Activated T-helper 1 cell treated with anti-CD3 and anti-CD28 coated beads, Interleukin-12 subunit alpha, Interleukin-12 subunit beta, Interleukin-2, Interleukin-4 antibody, amounts not matched to agents 30 ng/mL and 10 ng/mL and 1 ng/mL, durations not matched to agents 14 hours and 24 hours and 36 hours (primary cell): ENCODE data around the gene TLR5. TPM values are rescaled to one million over a fixed set of nuclear protein-coding genes. Genes with fewer than 3 reads are reported as not detected.
"Not testable (repeated sequence)": the region's sequence is repeated elsewhere in the genome, so short reads cannot be mapped to it uniquely, and the experiment has no call there.

Experiments
- DNase-seq: peaks from one replicate; pipeline ENCODE4 v3.0.0; 2021; ENCODE audit warnings: low spot score
- H3K27ac Mint-ChIP-seq: one replicate; pipeline ENCODE4 v1.8.0; 2021; ENCODE audit warnings: mild to moderate bottlenecking, mixed read lengths
- H3K27me3 Mint-ChIP-seq: one replicate; pipeline ENCODE4 v1.8.0; 2022; ENCODE audit warnings: mild to moderate bottlenecking, moderate library complexity, mixed read lengths; ENCODE audit not compliant: insufficient read depth
- H3K36me3 Mint-ChIP-seq: one replicate; pipeline ENCODE4 v1.8.0; 2021; ENCODE audit warnings: low read depth, mixed read lengths
- H3K4me1 Mint-ChIP-seq: one replicate; pipeline ENCODE4 v1.8.0; 2021; ENCODE audit warnings: low read depth, mixed read lengths
- H3K4me3 Mint-ChIP-seq: one replicate; pipeline ENCODE4 v1.8.0; 2021; ENCODE audit warnings: mild to moderate bottlenecking, moderate library complexity, mixed read lengths
- H3K9me3 Mint-ChIP-seq: one replicate; pipeline ENCODE4 v1.8.0; 2021; ENCODE audit warnings: mixed read lengths
- intact Hi-C: fragments of 100-400 bp; cut with micrococcal nuclease; formaldehyde crosslinking; loops from one replicate; pipeline ENCODE4 v1.15.1; 2024
- total RNA-seq: library from RNA; stranded (reverse); gene quantifications from 2 replicates; pipeline ENCODE4 v1.2.3, GENCODE V29; 2022

Gene TLR5
- total RNA-seq, 1 donor from 2014 or later = not detected

DNA sequence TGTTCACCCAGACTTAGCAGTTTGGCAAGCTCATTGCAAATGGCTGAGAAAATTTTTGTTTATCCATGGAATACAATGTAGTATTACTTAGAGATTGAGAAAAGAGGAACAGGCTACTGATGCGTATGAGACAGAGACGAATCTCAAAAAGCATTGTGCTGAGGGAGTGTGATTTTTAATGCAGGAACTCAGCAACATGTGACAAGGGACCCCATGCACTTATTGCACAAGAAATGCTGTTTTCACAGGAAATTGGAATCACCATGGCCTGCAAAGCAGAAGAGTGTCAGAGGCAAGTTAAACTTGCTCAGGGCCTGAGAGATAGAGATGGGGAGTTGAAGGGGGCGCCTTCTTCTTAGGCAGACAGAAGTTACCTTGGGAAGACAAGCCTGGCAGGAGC is 32.6 kb upstream of the TLR5 start:
- intact Hi-C loops = no loop called here
- H3K36me3 Mint-ChIP-seq = no peaks in the 10 kb centered on the region
- H3K4me3 Mint-ChIP-seq = no peak overlapping the region
- no peaks in the 10 kb centered on the region for H3K9me3 Mint-ChIP-seq
- H3K27me3 Mint-ChIP-seq = peaks cover 8% of the 10 kb centered on the region
- DNase-seq = no peak
- no peaks in the 10 kb centered on the region for H3K4me1 Mint-ChIP-seq
- H3K27ac Mint-ChIP-seq = no peak overlapping the region

DNA sequence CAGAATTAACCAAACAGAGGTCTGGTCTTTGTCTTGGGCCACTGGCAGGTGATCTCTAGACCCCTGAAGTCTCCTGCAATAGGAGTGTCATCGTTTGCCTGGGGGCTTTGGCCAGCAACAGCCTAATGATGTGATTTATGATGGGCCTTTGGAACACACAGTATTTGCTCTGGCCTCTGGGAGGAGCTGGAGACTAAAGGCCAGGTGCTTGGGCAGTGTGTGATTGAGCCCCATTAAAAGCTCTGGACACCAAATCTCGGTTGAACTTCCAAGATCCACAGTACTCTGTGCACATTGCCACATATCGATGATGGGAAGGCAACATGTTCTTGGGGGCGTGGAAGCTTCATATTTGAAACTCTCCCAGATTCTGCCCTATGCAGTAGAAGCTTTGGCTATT is 32.0 kb upstream of the TLR5 start:
- Mint-ChIP-seq H3K4me1 (no peaks in the 10 kb centered on the region), H3K4me3 (no peak overlapping the region), H3K36me3 (no peaks in the 10 kb centered on the region), H3K27me3 (peaks cover 8% of the 10 kb centered on the region), H3K27ac (no peak overlapping the region), H3K9me3 (no peaks in the 10 kb centered on the region)
- DNase-seq = no peak
- intact Hi-C loops = no loop called here

DNA sequence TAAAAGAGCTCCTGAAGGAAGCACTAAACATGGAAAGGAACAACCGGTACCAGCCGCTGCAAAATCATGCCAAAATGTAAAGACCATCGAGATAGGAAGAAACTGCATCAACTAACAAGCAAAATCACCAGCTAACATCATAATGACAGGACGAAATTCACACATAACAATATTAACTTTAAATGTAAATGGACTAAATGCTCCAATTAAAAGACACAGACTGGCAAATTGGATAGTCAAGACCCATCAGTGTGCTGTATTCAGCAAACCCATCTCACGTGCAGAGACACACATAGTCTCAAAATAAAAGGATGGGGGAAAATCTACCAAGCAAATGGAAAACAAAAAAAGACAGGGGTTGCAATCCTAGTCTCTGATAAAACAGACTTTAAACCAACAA is 26.4 kb upstream of the TLR5 start:
- H3K4me3 Mint-ChIP-seq, DNase-seq, H3K27ac Mint-ChIP-seq, H3K4me1 Mint-ChIP-seq, H3K36me3 Mint-ChIP-seq, intact Hi-C loops, H3K27me3 Mint-ChIP-seq, H3K9me3 Mint-ChIP-seq: not testable (repeated sequence)

DNA sequence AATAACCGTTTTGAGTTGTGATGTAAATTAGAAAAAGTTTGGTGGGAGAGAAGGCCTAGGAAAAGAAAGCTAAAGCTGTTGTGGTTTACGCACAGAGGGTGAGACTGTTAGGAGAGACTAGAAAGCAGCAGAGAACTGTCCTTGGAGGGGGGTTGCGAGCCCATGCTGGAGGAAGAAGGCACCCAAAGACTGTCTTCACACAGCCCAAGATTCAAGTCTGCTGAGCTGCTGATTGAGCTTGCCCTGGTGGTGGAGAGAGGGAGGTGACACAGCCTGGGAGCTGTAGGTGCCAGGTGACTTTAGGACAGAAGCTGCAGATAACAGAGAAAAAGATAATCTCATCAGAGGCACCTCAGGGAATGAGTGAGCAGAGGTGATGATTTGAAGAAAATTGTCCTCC is 18.3 kb upstream of the TLR5 start:
- H3K36me3 Mint-ChIP-seq = no peaks in the 10 kb centered on the region
- H3K27ac Mint-ChIP-seq = no peak overlapping the region
- intact Hi-C loops = no loop called here

DNA sequence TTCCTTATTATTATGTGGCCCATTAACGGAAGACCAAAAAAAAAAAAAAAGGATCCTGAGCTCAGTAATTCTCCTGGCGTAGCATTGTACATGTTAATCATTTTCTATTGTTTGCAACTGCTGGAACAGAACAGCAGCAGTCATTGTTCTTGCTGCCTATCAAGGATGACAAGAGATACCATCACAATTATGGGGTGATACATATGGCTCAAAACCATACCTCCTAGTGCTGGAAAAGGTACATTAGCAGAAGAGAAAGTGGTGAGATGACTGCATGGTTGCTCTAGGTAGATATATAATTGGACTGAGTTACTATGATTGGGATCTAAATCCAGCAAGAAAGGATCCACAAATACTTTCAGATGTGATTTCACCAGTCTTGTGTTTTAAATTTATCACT is 13.3 kb upstream of the TLR5 start:
- DNase-seq = no peak
- no peaks in the 10 kb centered on the region for H3K9me3 Mint-ChIP-seq
- no peaks in the 10 kb centered on the region for H3K27me3 Mint-ChIP-seq
- intact Hi-C loops = no loop called here
- peaks cover 9% of the 10 kb centered on the region for H3K4me1 Mint-ChIP-seq
- no peaks in the 10 kb centered on the region for H3K36me3 Mint-ChIP-seq
- H3K27ac Mint-ChIP-seq = no peak overlapping the region
- H3K4me3 Mint-ChIP-seq = no peak overlapping the region

More for the DNA sequence above, 18.3 kb upstream of the TLR5 start:
- Mint-ChIP-seq H3K4me1 (no peaks in the 10 kb centered on the region), H3K27me3 (no peaks in the 10 kb centered on the region), H3K9me3 (no peaks in the 10 kb centered on the region), H3K4me3 (no peak overlapping the region)
- no peak for DNase-seq

DNA sequence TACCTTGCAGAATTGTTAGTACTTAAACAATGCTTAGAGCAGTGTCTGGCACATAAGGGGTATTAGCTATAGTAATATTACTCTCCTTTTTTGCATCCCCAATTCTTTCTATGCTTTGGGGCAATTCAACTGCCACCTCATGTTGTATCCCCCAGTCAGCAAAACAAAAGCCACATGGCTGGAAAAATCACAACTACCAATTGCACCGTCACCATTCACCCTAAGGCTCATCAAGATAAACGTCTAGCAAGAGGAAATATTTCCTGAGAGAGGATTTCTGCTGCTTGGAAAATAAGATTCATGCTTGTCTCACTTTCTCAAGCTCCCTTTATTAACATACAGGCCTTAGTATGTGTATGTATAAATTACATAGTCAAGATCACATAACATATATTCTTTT is 12.1 kb upstream of the TLR5 start:
- no peak overlapping the region for H3K27ac Mint-ChIP-seq
- peaks cover 9% of the 10 kb centered on the region for H3K4me1 Mint-ChIP-seq
- no peak overlapping the region for H3K4me3 Mint-ChIP-seq
- no peak for DNase-seq
- intact Hi-C loops = no loop called here
- H3K27me3 Mint-ChIP-seq = no peaks in the 10 kb centered on the region
- H3K36me3 Mint-ChIP-seq = no peaks in the 10 kb centered on the region
- no peaks in the 10 kb centered on the region for H3K9me3 Mint-ChIP-seq

DNA sequence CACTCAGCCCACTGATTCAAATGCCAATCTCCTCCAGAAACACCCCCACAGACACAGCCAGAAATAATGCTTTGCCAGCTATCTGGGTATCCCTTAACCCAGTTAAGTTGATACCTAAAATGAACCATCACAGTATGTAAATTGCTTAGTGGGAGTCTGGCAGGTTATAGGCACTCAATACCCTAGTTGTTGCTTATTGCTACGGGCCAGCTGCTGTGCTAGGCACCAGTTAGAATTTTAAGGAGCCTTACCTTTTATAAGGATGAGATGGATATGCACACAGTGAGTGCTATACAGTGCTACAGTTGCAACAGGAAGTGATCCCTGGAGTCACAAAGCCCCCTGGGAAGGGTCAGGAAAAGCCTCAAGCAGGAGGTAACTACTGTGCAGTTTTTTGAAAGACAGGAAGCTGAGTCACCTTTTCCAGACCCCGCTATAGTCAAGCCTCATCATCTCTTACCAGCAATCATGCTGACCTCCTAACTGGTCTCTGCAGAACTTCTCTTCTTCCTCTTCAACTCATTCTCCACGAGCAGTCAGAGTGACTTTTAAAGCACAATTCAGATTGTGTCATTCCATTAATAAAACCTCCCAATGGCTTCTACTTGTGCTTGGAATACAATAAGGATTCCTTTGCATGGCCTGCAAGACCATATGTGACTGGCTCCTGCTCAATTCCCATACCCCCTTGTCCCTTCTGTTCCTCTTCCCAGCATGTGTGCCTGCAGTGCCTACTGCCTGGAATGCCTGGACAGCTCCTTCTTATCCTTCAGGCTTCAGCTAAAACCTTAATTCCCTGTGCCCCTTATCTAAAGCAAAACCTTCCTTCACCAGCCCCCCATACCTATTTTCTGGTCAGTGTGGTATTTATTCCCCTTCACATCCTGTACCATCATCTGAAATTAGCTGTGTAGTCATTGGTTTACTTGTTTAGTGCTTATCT is 10.4 kb upstream of the TLR5 start:
- no peaks in the 10 kb centered on the region for H3K36me3 Mint-ChIP-seq
- DNase-seq = no peak
- H3K9me3 Mint-ChIP-seq = no peaks in the 10 kb centered on the region
- intact Hi-C loops = no loop called here
- no peak overlapping the region for H3K4me3 Mint-ChIP-seq
- H3K4me1 Mint-ChIP-seq = peaks cover 9% of the 10 kb centered on the region
- H3K27me3 Mint-ChIP-seq = no peaks in the 10 kb centered on the region
- no peak overlapping the region for H3K27ac Mint-ChIP-seq

DNA sequence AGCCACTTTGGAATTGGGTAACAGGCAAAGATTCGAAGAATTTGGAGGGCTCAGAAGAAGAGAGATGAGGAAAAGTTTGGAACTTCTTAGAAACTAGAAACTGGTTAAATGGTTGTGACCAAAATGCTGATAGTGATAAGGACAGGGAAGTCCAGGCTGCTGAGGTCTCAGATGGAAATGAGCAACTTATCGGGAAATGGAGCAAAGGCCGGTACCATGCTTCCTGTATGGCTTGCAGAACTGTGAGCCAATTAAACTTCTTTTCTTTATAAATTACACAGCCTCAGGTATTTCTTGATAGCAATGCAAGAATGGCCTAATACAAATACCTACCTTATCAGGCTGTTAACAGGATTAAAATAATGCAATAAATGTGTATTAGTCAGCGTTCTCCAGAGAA is 9.4 kb upstream of the TLR5 start:
- Mint-ChIP-seq H3K36me3 (no peaks in the 10 kb centered on the region), H3K9me3 (peaks cover 5% of the 10 kb centered on the region), H3K4me1 (peaks cover 9% of the 10 kb centered on the region), H3K27me3 (no peaks in the 10 kb centered on the region), H3K27ac (no peak overlapping the region), H3K4me3 (no peak overlapping the region)
- no peak for DNase-seq
- intact Hi-C loops = no loop called here

DNA sequence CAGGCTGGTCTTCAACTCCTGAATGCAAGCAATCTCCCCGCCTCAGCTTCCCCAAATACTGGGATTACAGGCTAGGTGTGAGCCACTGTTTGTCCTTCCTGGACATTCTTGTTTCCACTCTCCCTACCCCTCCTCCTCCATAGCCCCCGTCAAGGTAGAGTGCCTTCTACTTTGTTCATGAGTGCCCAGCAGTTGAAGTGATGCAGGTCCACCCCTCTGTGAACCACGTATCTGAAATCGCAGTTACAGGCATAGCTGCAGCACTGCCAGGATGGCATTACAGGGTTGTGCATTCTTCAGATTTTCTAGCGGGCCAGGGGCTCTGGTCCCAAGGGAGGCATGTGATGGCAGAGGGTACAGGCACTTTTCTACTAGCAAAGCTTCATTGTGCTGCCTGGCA is 7.4 kb upstream of the TLR5 start:
- Mint-ChIP-seq H3K27me3 (no peaks in the 10 kb centered on the region), H3K36me3 (no peaks in the 10 kb centered on the region), H3K9me3 (peaks cover 13% of the 10 kb centered on the region), H3K27ac (no peak overlapping the region), H3K4me3 (no peak overlapping the region), H3K4me1 (peaks cover 9% of the 10 kb centered on the region)
- intact Hi-C loops = no loop called here
- DNase-seq = no peak

DNA sequence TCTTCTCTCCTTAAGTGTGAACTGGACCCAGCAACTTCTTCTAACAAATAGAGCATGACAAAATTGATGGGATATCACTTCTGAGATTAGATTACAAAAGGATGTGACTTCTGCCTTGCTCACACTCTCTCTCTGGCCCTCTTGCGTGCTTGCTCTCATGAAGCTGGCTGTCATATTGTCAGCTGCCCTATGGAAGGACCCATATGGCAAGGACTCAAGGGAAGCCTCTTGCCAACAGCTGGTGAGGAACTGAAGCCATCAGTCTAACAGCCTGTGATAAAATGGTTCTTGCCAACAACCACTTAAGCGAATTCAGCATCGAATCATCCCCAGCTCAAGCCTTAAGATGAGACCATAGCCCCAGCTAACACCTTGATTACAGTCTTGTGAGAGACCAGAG is 4.8 kb upstream of the TLR5 start:
- intact Hi-C loops = no loop called here

DNA sequence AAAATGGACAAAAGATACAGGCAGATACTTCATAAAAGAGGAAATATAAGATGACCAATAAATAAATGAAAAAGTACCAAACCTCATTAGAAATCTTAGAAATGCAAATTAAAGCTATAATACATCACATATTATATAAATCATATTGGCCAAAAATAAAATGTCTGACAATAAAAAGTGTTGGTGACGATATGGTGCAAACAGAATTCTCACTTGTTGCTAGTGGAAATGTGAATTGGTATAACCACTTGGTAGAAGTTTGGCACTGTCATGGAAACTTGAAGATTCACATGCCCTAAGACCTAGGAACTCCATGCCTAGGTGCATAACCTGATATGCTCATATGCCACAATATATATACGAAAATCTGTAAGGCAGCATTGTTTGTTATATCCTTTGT is 4.4 kb upstream of the TLR5 start:
- Mint-ChIP-seq H3K36me3 (no peaks in the 10 kb centered on the region), H3K9me3 (peaks cover 13% of the 10 kb centered on the region), H3K4me1 (peaks cover 7% of the 10 kb centered on the region), H3K27ac (no peak overlapping the region), H3K4me3 (no peak overlapping the region), H3K27me3 (peaks cover 2% of the 10 kb centered on the region)
- intact Hi-C loops = no loop called here
- DNase-seq = no peak

More for the DNA sequence above, 4.8 kb upstream of the TLR5 start:
- H3K27me3 Mint-ChIP-seq = no peaks in the 10 kb centered on the region
- H3K9me3 Mint-ChIP-seq = peaks cover 13% of the 10 kb centered on the region
- no peak overlapping the region for H3K27ac Mint-ChIP-seq
- no peak for DNase-seq
- no peaks in the 10 kb centered on the region for H3K36me3 Mint-ChIP-seq
- peaks cover 7% of the 10 kb centered on the region for H3K4me1 Mint-ChIP-seq
- no peak overlapping the region for H3K4me3 Mint-ChIP-seq

DNA sequence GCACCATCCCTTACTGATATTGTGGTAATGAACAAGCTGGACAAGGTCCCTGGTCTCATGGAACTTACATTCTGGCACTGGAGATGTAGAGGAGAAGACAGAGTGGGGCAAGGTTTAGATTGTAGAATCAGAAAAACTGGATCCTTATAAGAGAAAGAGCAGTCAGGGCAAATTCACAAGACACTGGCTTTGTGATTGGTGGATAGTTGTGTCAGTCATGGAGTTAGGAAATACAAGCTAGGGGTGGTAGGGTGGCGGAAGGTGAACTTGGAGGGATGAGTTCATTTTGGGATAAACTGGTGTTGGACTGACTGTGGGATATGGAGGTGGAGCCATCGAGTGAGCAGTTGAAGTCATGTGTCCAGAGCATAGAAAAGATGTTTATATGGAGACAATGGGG is 3.7 kb upstream of the TLR5 start:
- no peak for DNase-seq
- Mint-ChIP-seq H3K4me3 (no peak overlapping the region), H3K4me1 (peaks cover 7% of the 10 kb centered on the region), H3K27ac (no peak overlapping the region), H3K36me3 (no peaks in the 10 kb centered on the region), H3K27me3 (peaks cover 2% of the 10 kb centered on the region), H3K9me3 (peaks cover 13% of the 10 kb centered on the region)
- intact Hi-C loops = no loop called here

DNA sequence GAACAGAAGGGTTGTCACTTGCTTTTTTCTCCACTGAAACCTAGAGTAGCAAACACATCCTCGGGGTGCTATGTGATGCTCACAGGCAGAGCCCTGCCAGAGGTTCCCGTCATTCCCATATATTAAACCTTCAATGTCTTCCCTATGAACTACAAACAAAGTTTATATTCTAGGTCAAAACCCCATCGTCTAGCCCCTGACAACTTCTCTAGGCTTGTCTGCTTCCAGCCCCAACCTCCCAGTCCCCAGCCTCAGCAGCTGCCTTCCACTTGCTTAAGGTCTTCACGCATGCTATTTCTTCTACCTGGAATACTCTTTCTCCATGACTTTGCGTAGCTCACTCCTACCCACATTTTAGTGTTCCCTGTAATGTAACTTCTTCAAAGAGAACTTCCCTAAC is 1.9 kb upstream of the TLR5 start:
- no peak for DNase-seq
- Mint-ChIP-seq H3K4me3 (no peak overlapping the region), H3K4me1 (peaks cover 7% of the 10 kb centered on the region), H3K9me3 (peaks cover 13% of the 10 kb centered on the region), H3K36me3 (no peaks in the 10 kb centered on the region), H3K27ac (no peak overlapping the region), H3K27me3 (peaks cover 6% of the 10 kb centered on the region)
- intact Hi-C loops = loop anchor here (5.0 kb wide), 1 partner anchor 528 kb away; the partner anchor contains the start of gene MIA3
